Left ventricle myocardium superior (tissue), 1 donor: ENCODE measurements around the gene KLHL41. TPM values are rescaled to one million over a fixed set of nuclear protein-coding genes. Genes with fewer than 3 reads are reported as not detected.
"Not testable (repeated sequence)": the region's sequence is repeated elsewhere in the genome, so short reads cannot be mapped to it uniquely, and the experiment has no call there.

Experiments
- ATAC-seq: fragments of 200-7000 bp; cut with Tn5 transposase; one replicate; pipeline ENCODE4 v1.9.1; 2020; ENCODE audit warnings: mild to moderate bottlenecking, moderate library complexity
- DNase-seq: peaks from one replicate; pipeline ENCODE4 v3.0.0-alpha.2; 2020
- intact Hi-C: fragments of 100-400 bp; cut with micrococcal nuclease; formaldehyde crosslinking; loops from one replicate; pipeline ENCODE4 v1.11.0; 2022
- total RNA-seq: library from RNA; stranded (reverse); fragmentation: NEBNext Ultra II Directional; extraction: Animal tissue kit (Norgen Biotek cat#: 25700); gene quantifications from one replicate; pipeline ENCODE4 v1.2.1, GENCODE V29; 2021
- donor health status: DM: no; HTN: yes; CAD: no; lungs with severe emphysema.

KLHL41 gene
- total RNA-seq, 1 donor from 2014 or later, result 168 TPM

DNA sequence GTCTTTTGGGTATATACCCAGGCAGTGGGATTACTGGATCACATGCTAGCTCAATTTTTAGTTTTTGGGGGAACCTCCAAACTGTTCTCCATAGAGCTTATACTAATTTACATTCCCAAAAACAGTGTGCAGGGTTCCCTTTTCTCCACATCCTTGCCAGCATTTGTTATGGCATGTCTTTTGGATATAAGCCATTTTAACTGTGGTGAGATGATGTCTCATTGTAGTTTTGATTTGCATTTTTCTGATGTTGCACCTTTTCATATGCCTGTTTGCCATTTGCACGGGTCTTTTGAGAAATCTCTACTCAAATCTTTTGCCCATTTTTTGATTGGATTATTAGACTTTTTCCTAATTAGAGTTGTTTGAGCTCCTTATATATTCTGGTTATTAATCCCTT, 56.2 kb downstream of the KLHL41 start:
- ATAC-seq (no peak), DNase-seq (no peak)
- intact Hi-C loops, result no loop called here

DNA sequence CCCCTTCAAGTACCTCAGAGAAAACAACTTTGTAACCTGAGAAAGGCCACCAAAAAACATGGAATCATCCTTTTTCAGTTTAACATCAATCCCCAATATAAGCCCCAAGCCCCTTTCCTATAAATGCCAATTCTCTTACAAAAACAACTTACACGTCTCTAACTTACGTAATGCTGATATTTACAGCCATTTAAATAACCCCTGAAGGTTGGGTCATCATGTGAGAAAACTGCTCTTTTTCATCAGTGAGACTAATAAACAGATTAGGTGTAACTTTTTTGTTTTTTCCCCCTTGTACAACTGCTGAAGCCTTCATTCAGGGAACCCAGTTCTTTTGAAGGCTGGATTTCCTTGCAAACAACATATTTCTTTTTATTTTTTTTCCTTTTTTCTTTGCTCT, 60.4 kb downstream of the KLHL41 start:
- no peak for ATAC-seq
- intact Hi-C loops, result no loop called here
- DNase-seq, result no peak

DNA sequence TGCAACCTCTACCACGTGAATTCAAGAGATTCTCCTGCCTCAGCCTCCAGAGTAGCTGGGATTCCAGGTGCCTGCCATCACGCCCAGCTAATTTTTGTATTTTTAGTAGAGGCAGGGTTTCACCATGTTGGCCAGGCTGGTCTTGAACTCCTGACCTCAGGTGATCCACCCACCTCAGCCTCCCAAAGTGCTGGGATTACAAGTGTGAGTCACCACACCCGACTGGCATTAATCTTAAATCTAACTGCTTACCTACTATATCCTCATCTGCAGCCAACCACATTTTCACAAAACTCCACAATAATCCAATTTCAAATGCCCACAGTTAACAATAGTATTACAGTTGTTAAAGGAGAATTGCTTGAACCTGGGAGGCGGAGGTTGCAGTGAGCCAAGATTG, 61.2 kb downstream of the KLHL41 start:
- intact Hi-C loops, DNase-seq, ATAC-seq: not testable (repeated sequence)

DNA sequence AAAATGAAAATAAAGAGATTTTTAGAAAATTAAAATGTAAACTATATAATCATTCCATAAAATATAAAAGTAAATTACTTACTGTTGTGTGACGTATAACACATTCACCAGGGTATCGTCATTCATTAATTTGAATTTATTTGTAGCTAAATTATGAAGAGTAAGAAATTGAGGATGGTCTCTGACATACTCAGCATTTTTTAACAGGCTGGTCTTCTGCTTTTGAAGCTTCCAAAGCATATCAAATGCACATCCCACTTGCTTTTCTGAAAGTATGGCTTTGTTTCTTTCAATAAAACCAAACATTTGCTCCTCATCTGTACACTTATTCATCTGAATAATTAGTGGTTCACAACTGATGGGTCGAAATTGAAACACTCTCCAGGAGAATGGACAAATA, 62.1 kb downstream of the KLHL41 start:
- DNase-seq (no peak), ATAC-seq (no peak)
- intact Hi-C loops, result no loop called here

DNA sequence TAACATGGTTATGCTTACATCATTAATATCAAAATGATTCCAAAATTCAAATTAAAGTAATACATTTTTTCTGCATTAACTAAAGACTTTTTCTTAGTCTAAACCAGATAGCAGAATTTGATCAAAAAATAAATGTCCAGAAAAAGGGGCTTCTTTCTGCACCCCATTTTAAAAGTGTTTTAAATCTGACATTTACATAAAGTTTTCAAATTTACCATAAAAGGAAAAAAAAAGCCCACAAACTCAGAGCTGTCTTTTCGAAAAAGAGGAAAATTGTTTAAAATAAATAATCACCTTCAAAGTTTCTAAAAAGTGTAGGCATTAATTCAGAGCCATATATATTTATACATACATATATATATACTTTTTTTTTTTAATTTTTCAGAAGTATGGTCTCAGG, 62.7 kb downstream of the KLHL41 start:
- no peak for DNase-seq
- ATAC-seq, result no peak
- intact Hi-C loops, result no loop called here

DNA sequence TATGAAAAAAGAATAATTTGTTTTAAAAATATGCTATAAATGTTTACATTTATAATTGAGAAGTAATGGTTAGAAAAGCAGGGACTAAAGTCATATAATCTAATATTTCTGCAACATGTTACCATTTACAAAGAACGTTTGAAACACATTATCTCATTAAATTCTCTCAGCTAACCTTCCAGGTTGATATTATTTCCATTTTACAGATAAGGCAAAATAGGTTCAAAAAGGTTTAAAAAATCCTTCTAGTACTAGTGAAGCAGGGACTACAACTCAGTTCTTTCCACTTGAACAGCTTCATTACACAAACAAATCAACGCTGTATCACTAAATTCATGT, 63.3 kb downstream of the KLHL41 start:
- intact Hi-C loops, result no loop called here
- no peak for ATAC-seq
- no peak for DNase-seq

DNA sequence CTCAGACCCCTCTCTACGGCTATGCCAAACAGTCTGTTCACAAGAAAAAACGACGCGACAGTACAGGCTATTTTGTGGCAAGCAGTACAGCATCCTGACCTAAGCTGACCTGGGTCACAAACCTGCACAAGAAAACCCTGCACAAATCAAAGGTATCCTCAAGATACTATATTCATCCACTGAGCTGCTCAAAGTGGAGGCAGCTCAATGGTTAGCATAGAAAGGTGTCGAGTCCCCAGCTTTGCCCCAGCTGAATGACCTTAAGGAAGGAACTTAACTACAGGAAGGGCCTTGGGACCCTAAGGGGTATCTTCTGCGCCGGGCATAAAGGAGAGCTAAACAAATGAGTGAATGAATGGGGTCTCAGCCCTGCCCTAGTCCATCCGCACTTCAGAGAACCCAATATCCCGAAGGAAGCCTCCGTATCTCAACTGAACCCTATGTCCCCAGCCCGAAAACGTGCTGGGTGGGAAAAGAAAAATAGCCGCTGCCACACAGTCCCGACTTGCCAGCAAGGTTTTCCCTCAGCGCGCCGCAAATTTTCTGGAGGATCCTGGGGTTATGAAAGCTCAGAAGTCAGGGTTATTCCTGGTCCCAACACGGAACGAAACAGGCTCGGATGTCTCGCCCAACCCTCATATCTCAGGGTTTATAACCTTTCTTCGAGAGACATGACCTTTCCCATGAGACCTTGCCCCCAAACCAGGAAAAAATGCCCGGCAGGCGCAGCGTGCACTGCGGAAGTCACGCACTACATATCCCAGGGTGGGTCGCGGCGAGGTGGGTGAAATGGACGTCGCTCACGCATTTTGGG, 63.9 kb downstream of the KLHL41 start, which contains the start of gene FASTKD1:
FASTKD1 (minus strand) TSS at position 706 of the 814 bp plus-strand sequence. CDS start 1,836 bp downstream, outside the sequence.
- intact Hi-C loops, result no loop called here
- ATAC-seq, result peak; percentile 99
- DNase-seq, result peak; percentile 93

DNA sequence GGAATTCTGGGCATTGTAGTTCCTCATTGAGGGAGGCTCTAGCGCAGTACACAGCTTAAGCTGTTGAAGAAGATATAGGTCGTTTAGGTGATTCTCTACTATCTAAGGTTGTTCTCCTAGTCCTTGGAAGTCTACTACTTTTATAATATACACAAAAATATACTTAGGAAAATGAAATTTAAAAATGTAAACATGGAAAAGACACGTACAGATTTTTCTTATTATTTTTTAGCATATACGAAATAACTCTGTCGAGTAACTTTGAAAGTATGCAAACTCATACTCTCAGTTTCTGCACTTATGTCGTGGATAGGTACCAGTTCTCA, 64.4 kb downstream of the KLHL41 start:
- DNase-seq, result no peak
- no peak for ATAC-seq
- intact Hi-C loops, result no loop called here

DNA sequence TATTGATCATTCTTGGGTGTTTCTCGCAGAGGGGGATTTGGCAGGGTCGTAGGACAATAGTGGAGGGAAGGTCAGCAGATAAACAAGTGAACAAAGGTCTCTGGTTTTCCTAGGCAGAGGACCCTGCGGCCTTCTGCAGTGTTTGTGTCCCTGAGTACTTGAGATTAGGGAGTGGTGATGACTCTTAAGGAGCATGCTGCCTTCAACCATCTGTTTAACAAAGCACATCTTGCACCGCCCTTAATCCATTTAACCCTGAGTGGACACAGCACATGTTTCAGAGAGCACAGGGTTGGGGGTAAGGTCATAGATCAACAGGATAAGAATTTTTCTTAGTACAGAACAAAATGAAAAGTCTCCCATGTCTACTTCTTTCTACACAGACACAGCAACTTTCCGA, 65.0 kb downstream of the KLHL41 start:
- DNase-seq, ATAC-seq, intact Hi-C loops: not testable (repeated sequence)

DNA sequence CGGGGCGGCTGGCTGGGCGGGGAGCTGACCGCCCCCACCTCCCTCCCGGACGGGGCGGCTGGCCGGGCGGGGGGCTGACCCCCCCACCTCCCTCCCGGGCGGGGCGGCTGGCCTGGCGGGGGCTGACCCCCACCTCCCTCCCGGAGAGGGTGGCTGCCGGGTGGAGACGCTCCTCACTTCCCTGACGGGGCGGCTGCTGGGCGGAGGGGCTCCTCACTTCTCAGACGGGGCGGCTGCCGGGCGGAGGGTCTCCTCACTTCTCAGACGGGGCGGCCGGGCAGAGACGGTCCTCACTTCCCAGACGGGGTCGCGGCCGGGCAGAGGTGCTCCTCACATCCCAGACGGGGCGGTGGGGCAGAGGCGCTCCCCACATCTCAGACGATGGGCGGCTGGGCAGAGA, 65.8 kb downstream of the KLHL41 start:
- ATAC-seq, intact Hi-C loops, DNase-seq: not testable (repeated sequence)

Other genes starting within 250 kb of the KLHL41 start
- gene LRP2, start 147.2 kb upstream of the KLHL41 start, total RNA-seq, result 2.0 TPM
- 7.5 TPM for gene BBS5, start 30.2 kb upstream of the KLHL41 start, total RNA-seq
- gene FASTKD1, start 64.2 kb downstream of the KLHL41 start, total RNA-seq, result 111 TPM
- gene PPIG, start 74.6 kb downstream of the KLHL41 start, total RNA-seq, result 35.2 TPM
- gene CFAP210, start 184.7 kb downstream of the KLHL41 start, total RNA-seq, result not detected
- gene PHOSPHO2, start 184.8 kb downstream of the KLHL41 start, total RNA-seq, result 3.4 TPM
- gene KLHL23, start 224.1 kb downstream of the KLHL41 start, total RNA-seq, result 23.0 TPM